Cardiac muscle cell (in vitro differentiated cells and primary cell): ENCODE data around the gene SCYGR2. TPM values are rescaled to one million over a fixed set of nuclear protein-coding genes. Genes with fewer than 3 reads are reported as not detected.

Experiments used
- DNase-seq, 2 donors: peaks; one replicate each; pipeline versions ENCODE4 v3.0.0 to v3.0.0-alpha.2; 2010 to 2017; ENCODE audit warnings: low read depth in 1 of 2, low spot score in 1 of 2
- H3K27ac ChIP-seq: fragments of 200-600 bp; sonication (generic); 2 replicates; pipeline ENCODE4 v1.5.1; 2016
- H3K27me3 ChIP-seq: fragments of 200-600 bp; sonication (generic); 2 replicates; pipeline ENCODE4 v1.6.0; 2016; ENCODE audit warnings: control low read depth
- H3K36me3 ChIP-seq: fragments of 200-600 bp; sonication (generic); 2 replicates; pipeline ENCODE4 v1.5.1; 2016; ENCODE audit warnings: control low read depth
- H3K4me1 ChIP-seq: fragments of 200-600 bp; sonication (generic); 2 replicates; pipeline ENCODE4 v1.8.1; 2017; ENCODE audit warnings: low read depth, mild to moderate bottlenecking, mixed run types
- H3K4me3 ChIP-seq: fragments of 200-600 bp; sonication (generic); 2 replicates; pipeline ENCODE4 v1.5.1; 2016; ENCODE audit warnings: mild to moderate bottlenecking
- H3K9me3 ChIP-seq: fragments of 200-600 bp; sonication (generic); 2 replicates; pipeline ENCODE4 v1.5.1; 2017; ENCODE audit warnings: low read depth, mild to moderate bottlenecking, control low read depth
- polyA plus RNA-seq: library from polyadenylated mRNA; unstranded; fragments of >200 nt; fragmentation: Nextera tagmentation; extraction: Ambion mirVana; gene quantifications from 2 replicates; pipeline ENCODE4 v1.2.1, GENCODE V29; 2016
- total RNA-seq: library from RNA; depleted of rRNA; stranded (reverse); fragments of >200 nt; gene quantifications from 2 replicates; pipeline ENCODE4 v1.2.3, GENCODE V29; 2016
- TF ChIP-seq, protein P1 (sequence below): IDR thresholded peaks from 2 replicates; pipeline ENCODE4 v1.5.1; 2012; ENCODE audit warnings: low read depth, mild to moderate bottlenecking, low read length

SCYGR2 gene
- total and polyA plus RNA-seq, 2 experiments from 2014 or later: not detected

DNA sequence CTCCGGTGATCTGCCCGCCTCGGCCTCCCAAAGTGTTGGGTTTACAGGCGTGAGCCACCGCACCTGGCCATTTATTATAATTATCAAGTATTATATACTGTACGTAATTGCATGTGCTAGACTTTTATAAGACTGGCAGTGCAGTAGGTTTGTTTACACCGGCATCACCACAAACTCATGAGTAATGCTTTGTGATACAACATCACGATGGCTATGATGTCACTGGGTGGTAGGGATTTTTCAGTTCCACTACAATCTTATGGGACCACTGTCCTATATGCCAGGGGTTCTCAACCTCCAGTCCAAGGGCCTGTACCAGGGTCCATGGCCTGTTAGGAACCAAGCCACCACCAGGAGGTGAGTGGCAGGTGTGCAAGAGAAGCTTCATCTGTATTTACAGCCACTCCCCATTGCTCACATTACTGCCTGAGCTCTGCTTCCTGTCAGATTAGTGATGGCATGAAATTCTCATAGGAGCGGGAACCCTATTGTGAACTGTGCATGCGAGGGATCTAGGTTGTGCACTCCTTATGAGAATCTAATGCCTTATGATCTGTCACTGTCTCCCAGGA is 28.0 kb downstream of the SCYGR2 start:
- Histone ChIP-seq H3K27ac (no peak overlapping the region), H3K36me3 (no peaks in the 10 kb centered on the region), H3K27me3 (no peaks in the 10 kb centered on the region), H3K9me3 (no peaks in the 10 kb centered on the region), H3K4me1 (no peaks in the 10 kb centered on the region), H3K4me3 (no peak overlapping the region)
- TF ChIP-seq, protein P1, sequence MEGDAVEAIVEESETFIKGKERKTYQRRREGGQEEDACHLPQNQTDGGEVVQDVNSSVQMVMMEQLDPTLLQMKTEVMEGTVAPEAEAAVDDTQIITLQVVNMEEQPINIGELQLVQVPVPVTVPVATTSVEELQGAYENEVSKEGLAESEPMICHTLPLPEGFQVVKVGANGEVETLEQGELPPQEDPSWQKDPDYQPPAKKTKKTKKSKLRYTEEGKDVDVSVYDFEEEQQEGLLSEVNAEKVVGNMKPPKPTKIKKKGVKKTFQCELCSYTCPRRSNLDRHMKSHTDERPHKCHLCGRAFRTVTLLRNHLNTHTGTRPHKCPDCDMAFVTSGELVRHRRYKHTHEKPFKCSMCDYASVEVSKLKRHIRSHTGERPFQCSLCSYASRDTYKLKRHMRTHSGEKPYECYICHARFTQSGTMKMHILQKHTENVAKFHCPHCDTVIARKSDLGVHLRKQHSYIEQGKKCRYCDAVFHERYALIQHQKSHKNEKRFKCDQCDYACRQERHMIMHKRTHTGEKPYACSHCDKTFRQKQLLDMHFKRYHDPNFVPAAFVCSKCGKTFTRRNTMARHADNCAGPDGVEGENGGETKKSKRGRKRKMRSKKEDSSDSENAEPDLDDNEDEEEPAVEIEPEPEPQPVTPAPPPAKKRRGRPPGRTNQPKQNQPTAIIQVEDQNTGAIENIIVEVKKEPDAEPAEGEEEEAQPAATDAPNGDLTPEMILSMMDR: no peak
- DNase-seq: no peak

DNA sequence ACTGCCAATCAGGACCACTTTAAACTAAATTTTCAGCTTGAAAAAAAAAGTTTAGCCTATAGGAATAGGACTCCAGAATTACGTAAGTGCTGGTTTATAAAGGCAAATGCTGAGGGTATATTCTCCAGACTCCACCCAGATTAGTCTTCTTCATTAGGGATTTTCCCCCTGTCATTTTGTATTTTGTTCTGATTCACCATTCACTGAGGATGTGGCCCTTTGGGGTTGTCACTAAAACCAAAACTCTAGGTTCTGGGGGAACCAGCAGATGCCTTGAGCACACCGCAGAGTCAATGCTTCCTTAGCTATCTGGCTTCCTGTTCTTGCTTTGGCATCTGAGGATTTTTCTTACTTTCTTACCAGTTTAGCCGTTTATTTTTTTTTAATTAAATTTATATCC is 29.1 kb downstream of the SCYGR2 start:
- no peaks in the 10 kb centered on the region for H3K27me3 ChIP-seq
- TF ChIP-seq, protein P1: no peak

DNA sequence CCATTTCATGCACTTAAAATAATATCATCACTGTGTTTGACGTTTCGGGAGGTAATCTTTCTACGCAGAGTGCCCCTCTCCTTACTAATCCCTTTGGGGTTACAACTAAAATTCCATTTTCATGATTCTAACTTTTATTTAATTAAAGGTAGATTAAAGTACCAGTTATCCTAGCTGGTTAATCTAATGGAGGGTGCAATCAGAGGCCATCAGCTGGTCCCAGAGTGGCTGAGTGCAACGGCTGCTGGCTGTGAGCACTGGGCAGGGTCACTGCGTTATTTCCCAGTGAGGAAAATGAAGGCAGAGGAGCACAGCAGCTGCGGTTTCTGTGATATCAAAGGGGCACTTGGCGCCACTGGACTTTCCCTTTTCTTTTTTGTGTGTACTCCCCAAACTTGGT is 30.7 kb downstream of the SCYGR2 start:
- no peak overlapping the region for H3K4me3 ChIP-seq
- H3K4me1 ChIP-seq: no peaks in the 10 kb centered on the region
- H3K36me3 ChIP-seq: no peaks in the 10 kb centered on the region
- H3K9me3 ChIP-seq: no peaks in the 10 kb centered on the region
- TF ChIP-seq, protein P1: no peak
- no peak overlapping the region for H3K27ac ChIP-seq
- no peaks in the 10 kb centered on the region for H3K27me3 ChIP-seq
- no peak for DNase-seq

More for the DNA sequence above, 29.1 kb downstream of the SCYGR2 start:
- Histone ChIP-seq H3K27ac (no peak overlapping the region), H3K36me3 (no peaks in the 10 kb centered on the region), H3K4me3 (no peak overlapping the region), H3K4me1 (no peaks in the 10 kb centered on the region), H3K9me3 (no peaks in the 10 kb centered on the region)
- DNase-seq: no peak

DNA sequence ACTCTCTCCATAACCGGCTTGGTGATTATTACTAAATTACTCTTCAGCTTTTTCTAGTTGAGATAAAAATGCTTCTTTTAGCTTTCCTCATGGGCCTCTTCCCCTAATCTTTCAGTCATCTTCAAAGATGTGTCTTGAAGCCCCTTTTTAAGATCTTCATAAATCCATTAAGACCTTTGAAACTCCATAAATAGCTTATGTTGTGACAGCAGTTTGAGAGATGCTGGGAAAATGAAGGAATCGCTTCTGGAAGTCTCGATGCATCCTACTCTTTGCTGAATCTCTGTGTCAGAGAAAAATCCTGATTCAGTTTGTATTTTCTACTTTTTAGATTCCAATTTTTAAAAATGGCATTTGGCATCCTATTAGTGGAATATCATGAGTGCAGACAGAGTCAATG is 31.6 kb downstream of the SCYGR2 start:
- Histone ChIP-seq H3K4me3 (no peak overlapping the region), H3K4me1 (no peaks in the 10 kb centered on the region), H3K36me3 (no peaks in the 10 kb centered on the region), H3K27me3 (no peaks in the 10 kb centered on the region), H3K27ac (no peak overlapping the region), H3K9me3 (no peaks in the 10 kb centered on the region)
- TF ChIP-seq, protein P1: no peak
- no peak for DNase-seq

DNA sequence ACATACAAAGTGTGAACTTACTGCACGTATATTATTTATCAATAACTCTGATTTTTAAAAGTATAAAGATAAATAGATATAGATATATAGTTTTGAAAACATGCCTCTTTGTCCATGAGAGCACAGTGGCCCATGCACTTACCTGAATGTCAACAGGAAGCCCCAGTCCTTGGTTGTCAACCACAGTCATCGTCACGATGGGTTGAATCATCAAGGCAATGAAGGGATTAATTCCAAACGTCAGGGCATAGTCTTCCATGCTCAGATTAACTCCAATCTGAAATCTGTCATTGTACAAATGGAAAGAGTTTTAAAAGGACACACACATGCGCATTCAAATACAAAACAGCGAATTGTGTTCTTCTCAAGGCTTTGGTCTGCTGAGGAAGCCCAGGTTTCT is 34.1 kb downstream of the SCYGR2 start:
- Histone ChIP-seq H3K36me3 (no peaks in the 10 kb centered on the region), H3K9me3 (no peaks in the 10 kb centered on the region), H3K4me3 (no peak overlapping the region), H3K27ac (no peak overlapping the region), H3K4me1 (no peaks in the 10 kb centered on the region), H3K27me3 (no peaks in the 10 kb centered on the region)
- no peak for DNase-seq
- TF ChIP-seq, protein P1: no peak
